ENCODE measurements around the gene ELK4.

The ELK4 gene

DNA sequence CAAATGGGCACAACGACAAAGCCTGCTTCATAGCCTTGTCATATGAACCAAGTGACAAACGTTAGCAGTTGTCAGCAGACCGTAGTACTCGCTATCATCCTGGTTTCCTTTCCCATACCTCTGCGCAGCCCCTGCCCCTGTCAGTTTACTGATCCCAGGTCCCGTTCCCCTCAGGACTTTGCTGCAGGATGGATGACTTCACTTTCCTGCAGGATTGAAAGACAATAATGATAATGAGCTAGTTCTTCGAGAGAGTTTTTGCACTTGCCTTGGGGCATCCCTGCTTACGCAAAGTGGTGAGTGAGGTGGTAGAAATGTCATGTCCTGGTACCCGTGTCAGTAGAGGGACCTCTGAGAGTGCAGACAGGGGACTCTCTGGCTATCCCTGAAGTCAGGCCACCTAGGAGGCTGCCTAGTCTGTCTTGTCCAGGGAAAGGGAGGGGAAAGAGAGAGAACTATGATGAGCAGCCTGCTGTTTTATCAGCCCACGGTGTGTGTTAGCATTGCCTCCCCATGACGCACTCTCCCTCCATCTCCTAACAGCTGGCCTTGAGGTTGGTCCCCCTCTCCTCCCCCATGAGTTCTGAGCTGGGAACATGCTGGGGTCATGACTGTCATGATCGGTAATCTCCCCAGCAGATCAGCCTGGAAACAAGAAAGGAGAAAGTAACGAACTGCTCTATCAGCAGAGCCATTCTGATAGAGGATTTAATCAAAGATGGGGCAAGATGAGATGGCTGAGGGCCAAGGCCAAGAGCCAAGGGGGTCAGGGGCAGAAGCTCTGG lies 53.7 kb downstream of the ELK4 start:
- DNase-seq = peak in 3 of 42 donors; percentile 4 to 30 (median 16)
- intact Hi-C loops (cut with DNase I) = no loop called here

DNA sequence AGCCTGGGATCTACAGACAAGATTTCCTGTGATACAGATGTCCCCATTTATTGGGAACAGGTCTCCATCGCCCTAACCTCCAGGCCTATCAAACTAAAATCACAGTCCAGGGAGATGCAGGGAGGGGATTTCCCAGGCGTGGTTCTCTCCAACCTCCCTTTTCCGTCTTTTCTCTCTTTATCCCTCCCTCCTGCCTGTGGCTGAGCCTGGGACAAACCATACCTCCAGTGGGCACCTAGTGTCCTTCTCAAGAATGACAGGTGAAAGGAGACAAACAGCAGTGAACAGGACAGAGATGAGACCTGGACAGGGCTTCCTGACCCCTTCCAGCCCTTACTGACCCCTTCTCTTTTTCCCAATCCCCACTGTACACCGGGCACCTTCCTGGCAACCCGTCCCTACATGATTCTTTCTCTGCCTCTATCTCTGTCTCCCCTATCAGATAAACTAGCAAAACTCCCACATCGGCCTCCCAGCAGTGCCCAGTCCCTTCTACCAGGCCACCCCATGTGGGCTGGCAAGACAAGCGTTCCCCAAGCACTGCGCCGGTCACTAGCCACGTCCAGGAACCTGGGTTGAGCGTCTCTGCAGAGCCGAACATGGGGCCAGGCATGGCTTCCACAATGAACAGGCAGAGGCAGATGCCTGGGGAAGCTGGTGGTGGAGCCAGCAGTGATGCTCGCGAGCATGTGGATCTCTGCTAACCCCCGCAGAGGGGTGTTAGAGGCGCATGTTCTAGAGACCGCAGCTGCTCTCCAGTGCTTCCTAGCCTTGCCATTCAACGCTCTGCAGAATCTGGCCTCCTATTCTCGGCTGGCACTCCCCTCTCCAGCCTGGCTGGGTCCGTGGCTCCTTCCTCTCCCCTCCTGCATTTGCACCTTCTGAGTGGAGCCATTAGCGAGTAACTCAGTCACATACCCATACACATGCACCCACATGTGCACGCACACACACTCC lies 54.7 kb downstream of the ELK4 start:
- peak in 4 of 42 donors; percentile 12 to 36 (median 20) for DNase-seq

DNA sequence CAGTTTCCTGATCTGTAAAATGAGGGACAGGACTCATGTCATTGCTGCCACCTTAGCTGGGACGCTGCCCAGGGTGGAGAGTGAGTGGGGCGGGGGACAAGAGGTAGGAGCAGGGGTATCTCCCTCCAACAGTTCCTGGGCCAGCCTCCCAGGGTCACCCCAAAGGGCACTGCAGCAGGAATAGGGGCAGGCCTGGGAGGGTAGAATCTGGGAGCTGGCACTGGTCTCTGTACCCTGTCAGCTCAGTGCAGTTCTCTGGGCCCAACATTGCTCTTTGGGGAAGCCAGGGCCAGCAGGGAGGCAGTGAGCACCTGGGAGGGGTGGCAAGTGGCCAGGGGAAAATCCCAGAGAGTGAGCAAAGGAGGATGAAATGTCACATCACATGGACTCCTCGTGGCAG lies 55.8 kb downstream of the ELK4 start:
- intact Hi-C loops (cut with DNase I) = no loop called here
- peak in 3 of 42 donors; percentile 8 to 28 (median 22) for DNase-seq

More for the DNA sequence above, 54.7 kb downstream of the ELK4 start:
- intact Hi-C loops (cut with DNase I) = no loop called here

DNA sequence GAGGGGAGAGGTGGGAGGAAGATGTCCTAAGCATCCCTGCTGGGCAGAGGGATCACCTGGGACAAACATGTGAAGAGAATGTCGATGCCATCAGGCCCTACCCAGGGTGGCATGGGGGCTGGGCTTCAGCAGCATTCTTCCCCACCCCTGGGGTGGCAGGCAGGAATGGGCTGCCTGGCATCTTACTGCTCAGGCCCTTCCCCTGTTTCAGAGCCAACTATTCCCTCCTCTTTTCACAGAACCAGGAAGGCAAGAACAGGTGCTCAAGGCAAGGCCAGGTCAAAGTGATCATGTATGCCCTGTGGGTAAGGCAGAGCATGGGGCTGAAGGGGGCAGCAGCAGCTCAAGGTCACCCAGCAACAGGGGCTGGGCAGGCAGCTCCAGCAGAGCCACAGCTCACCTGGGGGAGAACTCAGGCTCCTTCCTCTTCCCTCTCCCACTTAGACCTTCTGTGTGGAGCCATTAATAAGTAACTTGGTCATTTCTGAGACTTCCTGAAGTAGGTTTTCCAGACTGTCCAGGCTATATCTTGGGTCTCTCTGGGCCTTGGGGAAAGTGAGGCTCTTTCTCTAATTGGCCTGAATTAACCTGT lies 56.4 kb downstream of the ELK4 start:
- DNase-seq = peak in 3 of 42 donors; percentile 6 to 16 (median 9)
- intact Hi-C loops (cut with DNase I) = no loop called here

DNA sequence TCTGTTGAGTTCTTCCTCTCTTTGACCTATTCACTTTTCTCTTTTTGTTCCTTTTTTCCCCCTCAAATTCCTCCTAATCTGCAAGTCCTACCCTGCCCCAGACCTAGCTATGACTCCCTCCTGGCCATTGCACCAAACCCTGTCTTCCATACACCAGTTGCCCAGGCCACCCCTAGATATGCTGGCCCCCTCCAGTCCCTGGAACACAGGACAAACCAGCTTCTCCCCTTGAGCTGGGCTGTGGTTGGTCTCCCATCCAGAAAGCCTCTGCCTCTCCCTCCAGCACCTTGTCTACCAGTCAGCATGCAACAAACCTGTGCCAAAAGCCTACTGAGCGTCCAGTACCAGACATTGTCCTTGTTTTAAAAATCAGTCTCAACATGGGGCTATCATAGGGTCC lies 59.4 kb downstream of the ELK4 start:
- intact Hi-C loops (cut with DNase I) = no loop called here
- DNase-seq = peak in 4 of 42 donors; percentile 2 to 31 (median 12)

DNA sequence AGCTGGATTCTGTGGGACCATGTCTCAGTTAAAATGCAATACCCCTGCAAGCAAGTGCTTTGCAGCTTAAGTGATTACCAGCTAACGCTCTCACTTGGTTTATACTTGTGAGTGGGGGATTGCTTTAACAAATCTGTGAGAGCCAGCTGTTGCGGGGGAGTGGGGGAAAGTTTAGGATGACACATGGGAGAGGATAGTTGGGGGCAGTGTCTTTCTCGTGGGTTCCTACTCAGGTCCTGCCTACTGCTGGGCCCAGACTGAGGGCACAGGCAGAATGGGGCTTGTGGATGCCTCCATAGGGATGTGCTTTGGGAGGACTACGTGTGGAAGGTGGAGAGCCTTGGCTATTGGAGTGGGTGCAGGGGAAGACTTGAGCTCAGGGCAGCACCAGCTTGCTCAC lies 60.1 kb downstream of the ELK4 start:
- DNase-seq = peak in 3 of 42 donors; percentile 12 to 21 (median 18)

DNA sequence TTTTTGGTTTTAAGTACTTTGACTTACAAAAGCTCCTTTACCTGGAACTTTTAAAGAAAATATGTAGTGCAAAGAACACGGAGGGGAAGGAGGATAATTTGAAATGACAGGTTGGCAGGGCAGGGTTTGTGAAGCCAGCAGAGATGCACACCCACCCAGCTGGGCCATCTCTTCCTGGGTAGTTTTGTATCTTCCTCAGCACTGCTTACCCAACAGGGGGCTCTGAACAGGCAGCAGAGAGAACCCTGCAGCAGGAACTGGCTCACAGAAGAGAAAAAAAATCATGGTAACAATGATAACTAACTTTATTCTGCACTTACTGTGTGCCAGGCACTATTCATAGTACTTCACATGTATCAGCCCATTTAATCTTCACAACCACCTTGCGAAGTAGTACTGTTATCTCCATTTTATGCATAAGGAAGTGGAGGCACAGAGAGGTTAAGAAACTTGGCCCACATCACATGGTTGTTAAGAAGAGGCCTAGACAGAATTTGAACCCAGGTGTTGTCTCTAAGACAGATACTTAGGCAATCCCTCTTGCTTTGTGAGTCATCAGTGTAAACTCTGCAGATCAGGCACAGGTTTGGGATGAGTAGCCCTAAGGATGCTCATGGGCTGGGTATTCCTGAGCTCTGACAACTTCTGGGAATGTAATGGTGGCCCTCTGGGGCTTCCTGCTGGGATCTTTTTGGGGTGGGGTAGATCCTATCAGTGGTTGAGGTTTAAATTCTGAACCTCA lies 60.8 kb downstream of the ELK4 start:
- intact Hi-C loops (cut with DNase I) = no loop called here

More for the DNA sequence above, 60.1 kb downstream of the ELK4 start:
- intact Hi-C loops (cut with DNase I) = no loop called here

DNA sequence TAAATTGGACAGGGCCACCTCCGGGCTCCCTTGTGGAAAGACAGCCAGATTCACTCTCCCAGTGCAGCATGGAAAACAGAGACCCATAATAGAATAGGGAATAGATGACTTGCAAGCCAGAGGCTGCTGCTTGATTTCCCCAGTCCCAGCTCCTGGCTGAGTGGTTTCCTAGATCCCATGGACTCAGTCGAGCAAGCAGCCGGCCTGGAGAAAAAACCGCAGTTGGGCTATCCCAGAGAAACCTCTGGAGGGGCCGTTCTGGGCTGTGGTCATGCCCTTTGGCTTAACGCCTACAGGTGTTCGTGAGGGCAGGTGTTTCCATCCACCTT lies 61.7 kb downstream of the ELK4 start:
- DNase-seq = peak in 3 of 42 donors; percentile 20 to 33 (median 24)
- intact Hi-C loops (cut with DNase I) = no loop called here

More for the DNA sequence above, 60.8 kb downstream of the ELK4 start:
- DNase-seq = peak in 3 of 42 donors; percentile 11 to 18 (median 15)

DNA sequence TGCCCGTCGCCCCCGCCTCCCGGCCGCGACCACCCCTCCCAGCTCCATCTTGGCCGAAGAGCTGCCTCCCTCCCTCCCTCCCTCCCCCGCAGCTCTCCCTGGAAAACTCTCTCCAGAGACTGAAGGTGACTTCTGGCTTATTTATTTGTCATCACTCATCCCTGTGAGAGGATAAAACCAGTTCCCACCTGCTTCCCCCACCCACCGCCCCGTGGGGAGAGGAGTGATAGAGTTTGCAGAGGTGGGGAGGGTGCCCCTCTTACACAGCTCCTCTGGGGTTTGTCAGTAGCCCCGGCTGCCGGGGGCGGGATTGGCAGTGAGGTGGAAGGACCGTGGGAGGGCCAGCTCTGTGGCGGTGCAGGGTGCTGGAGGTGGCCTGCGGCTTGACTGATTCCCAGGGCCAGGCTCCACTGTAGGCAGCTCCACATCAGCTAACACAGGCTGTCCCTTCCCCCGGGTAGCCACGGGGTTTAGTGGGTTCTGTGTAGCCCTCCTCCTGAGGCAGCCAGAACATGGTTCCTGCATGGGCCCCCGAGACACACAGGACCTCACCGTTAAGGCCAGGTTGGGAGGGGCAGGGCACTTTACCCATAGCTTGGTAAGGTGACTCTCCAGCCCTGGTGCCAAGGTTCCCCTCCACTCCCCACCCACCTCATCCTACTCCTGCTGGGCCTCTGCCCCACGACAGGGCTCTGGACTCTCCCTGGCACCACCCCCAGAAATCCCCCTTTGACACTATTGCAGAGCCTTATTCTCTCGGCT lies 62.2 kb downstream of the ELK4 start:
- intact Hi-C loops (cut with DNase I) = no loop called here
- peak in 3 of 42 donors; percentile 30 to 41 (median 40) for DNase-seq

DNA sequence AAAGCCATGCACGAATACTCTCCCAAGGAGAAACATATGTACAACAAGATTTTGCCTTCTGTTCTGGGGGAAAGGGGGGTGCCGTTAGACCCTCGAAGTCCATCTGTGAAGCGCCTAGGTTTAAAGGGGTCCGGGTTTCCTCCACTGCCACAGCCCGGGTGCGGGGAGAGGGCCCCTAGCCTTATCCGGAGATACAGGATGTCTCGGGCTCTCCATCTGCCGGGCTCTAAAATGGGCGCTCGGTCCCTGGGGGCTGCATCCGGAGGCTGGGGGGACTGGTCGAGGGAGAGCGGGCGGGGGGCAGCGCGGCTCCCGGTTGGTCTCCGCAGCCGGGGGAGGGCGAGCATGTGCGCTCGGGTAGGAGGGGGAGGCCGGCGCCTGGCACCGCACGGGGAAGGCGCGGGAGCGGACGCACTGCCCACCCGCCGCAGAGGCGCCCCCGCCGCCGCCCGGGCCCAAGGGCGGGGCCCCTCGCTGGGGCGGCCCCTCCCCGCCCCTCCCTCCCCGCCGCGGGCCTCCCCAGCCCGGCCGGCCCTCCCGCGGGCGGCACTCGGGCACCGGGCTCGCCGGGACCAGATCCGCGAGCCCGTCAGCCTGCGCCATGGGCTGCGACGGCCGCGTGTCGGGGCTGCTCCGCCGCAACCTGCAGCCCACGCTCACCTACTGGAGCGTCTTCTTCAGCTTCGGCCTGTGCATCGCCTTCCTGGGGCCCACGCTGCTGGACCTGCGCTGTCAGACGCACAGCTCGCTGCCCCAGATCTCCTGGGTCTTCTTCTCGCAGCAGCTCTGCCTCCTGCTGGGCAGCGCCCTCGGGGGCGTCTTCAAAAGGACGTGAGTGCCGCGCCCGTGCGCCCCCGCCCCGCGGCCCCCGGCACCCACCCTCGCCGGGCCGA lies 63.1 kb downstream of the ELK4 start:
- intact Hi-C loops (cut with DNase I) = no loop called here
- peak in 10 of 42 donors; percentile 15 to 50 (median 36) for DNase-seq

DNA sequence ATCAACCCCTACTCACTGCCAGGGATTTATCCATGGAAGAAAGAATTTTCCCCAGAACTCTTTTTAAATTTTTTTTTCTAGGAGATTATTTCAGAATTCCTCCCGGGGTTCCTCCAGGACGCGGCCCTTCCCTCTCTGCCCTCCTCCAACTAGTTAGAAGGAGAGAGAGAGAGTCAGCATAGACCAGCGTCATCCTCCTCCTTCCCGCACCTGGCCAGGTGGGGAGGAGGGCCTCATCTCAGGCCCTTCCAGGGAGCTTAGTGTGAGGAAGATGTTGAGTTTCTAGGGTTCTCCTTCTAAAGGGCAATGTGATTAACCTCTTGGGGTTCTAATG lies 63.7 kb downstream of the ELK4 start:
- intact Hi-C loops (cut with DNase I) = no loop called here
- peak in 2 of 42 donors; percentile 18 to 37 for DNase-seq

DNA sequence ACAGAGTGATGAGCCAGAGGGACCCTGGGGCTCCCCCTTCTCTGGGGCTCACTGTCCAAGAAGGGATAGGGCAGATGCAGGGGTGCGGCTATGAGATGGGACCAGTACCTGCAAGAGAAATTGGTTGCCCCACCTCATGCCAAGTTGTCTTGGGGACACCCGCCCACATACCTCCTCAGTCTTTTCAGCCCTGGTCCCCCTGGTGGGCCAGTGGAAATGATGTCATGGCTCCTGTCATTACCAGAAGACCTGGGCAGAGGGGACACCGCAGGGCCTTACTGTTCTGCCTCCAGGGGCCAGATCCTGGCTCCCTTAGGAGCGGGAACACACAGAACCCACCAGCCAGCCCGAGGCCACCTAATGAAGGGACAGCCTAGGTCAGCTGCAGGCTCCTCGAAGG lies 64.1 kb downstream of the ELK4 start:
- DNase-seq = peak in 4 of 42 donors; percentile 9 to 37 (median 26)
- intact Hi-C loops (cut with DNase I) = no loop called here

DNA sequence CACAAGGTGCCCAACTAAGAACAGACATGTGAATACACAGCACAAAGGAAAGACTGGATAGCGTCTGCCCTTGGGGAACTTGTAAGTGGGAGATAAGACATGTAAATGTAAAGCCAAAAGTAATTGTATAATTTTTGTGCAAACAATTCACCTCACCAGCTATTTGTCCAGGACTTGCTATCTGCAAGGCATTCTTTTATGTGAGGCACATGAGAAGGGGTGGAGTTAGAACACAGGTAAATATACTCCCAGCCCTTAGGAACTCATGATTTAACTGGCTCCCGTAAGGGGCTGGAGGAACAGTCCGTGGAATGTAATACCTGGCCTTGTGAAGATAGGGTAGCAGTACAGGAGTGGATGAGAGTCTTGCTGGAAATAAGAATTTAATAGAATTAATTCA lies 66.0 kb downstream of the ELK4 start:
- intact Hi-C loops (cut with DNase I) = no loop called here
- peak in 1 of 42 donors; percentile 12 for DNase-seq

DNA sequence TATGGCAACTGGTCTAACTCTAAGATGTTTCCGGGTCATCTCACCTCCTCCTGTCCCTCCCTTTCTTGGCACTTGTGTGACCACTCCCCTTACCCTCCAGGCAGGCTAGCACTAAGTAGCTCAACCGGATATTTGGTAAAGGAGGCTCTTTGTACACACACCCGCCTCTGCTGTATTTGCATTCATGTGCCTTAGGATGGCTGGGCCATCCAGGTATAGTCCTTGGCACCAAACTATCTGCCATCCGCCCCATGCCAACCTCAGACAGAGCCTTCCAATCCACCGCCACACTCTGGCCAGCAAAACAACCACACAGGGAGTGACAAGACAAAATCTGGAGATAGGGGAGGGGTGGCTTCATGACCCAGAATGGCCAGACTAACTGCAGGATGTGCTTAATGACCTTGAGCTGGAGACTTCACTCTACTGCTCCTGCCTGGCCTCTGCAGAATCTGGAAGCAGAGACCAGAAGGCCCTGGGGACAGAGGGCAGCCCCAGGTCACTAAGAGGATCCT lies 67.8 kb downstream of the ELK4 start:
- intact Hi-C loops (cut with DNase I) = no loop called here
- peak in 5 of 42 donors; percentile 0 to 10 (median 5) for DNase-seq

DNA sequence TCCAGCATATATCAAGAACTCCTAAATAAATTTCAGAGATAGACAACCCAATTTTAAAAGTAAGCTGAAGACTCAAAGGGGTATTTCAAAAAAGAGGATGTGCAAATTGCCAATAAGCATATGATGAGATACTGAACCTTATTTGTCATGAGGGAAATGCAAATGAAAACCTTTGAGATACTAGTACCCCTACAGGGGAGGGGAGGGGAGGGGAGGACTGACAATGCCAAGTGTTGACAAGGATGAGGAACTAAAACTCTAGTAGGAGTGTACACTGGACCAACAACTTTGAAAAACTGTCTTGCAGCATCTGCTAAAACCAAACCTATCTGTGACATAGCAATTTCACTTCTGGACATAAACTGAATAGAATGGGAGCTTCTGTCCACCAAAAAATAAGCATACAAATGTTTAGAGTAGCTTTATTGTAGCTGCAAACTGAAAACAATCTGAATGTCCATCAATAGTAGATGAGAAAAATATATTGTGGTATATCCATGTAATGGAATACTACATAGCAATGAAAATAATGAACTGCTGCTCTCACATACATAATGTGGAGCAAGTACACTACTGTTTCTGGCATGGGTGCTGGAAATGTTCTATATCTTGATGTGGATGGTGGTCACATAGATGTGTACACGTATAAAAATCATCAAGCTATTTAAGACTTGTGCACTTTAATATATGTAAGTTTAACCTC lies 70.2 kb downstream of the ELK4 start:
- DNase-seq = no peak

More for the DNA sequence above, 70.2 kb downstream of the ELK4 start:
- intact Hi-C loops (cut with DNase I) = no loop called here
